Measurements from ENCODE around the gene TMEM147.

The TMEM147 gene

DNA sequence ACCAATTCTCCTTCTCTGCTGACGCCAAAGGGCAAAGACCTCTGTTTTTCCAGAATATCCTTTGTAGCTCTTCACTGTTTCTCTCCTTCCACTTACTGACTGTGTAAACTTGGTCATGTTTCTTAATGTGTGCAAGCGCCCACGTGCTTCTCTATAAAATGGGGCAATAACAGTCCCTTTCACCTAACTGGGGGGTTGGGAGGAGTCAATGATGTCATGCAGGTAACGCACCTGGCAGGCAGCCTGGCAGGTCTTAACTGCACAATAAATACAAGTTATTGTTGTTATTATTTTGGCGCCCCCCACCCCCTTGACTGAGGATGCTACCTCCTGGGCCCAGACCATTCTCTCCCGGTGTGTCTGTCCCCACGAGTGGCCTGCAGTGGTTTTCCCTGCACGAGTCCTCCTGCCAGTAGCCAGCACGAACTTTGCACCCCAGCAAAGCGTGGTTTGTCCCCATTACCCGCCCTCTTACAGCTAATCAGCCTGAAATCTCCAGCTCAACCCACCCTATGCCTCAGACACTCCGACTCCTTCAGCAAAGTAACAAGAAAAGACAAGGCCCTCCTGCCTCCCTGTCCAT is 22.6 kb upstream of the TMEM147 start:
- Histone ChIP-seq H3K27me3 (ENCODE audit: control insufficient read depth, insufficient read depth, low read length) (no peaks in the 10 kb centered on the region), H3K9ac (ENCODE audit: low read length) (no peak overlapping the region), H3K36me3 (ENCODE audit: control insufficient read depth, insufficient read depth, low read length) (no peaks in the 10 kb centered on the region), H3K4me1 (ENCODE audit: control insufficient read depth, insufficient read depth, low read length) (no peaks in the 10 kb centered on the region), H3K9me3 (ENCODE audit: control insufficient read depth, low read length) (no peaks in the 10 kb centered on the region), H3K4me3 (ENCODE audit: low read length) (no peak overlapping the region)

DNA sequence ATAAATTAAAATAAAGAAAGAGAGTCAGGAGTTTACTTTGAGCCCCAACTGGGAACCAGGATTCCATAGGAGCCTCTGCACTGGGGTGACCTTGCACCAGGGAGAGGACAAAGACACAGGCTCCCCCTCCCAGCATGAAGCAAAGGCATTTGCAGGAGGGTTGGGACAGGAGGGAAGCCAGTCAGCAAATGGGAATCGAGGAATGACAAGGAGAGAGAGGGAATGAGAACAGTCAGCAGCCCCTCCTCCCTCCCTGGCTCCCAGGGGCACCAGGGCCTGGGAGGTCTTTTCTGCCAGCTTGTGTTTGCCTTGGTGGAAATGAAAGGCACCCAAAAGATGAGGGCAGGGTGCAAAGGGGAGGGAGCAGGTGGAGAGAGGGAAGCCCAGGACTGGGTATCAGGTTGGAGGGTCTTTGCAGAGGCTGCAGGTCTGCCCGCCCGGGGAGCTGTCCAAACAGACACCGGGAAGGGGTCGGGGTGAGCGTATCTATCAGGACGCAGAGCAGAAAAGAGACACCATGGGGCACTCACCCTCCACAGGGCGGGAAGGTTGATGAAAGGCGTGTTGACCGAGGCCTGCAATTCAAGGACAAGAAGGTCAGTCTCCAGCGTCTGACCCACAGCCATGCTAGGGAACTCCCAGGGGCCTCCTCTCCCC is 21.1 kb upstream of the TMEM147 start:
- no peaks in the 10 kb centered on the region for H3K27me3 ChIP-seq (ENCODE audit: control insufficient read depth, insufficient read depth, low read length)
- no peaks in the 10 kb centered on the region for H3K36me3 ChIP-seq (ENCODE audit: control insufficient read depth, insufficient read depth, low read length)
- H3K4me1 ChIP-seq (ENCODE audit: control insufficient read depth, insufficient read depth, low read length), result no peaks in the 10 kb centered on the region
- no peak overlapping the region for H3K9ac ChIP-seq (ENCODE audit: low read length)
- no peak overlapping the region for H3K4me3 ChIP-seq (ENCODE audit: low read length)
- H3K9me3 ChIP-seq (ENCODE audit: control insufficient read depth, low read length), result no peaks in the 10 kb centered on the region

DNA sequence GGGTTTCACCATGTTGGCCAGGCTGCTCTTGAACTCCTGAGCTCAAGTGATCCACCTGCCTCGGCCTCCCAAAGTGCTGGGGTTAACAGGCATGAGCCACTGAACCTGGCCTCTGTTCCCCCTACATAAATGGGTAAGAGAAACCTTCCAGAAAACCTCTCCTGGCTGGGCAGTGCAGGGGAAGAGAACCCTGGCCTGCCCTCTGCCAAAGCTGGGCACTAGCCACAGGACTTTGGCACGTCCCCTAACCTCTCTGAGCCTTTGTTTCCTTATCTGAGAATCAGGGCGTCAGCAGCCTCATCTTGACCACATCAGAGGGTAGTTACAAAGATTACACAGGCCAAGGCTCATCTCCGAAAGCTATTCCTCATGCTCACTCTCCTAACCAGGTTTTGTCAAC is 19.6 kb upstream of the TMEM147 start:
- Histone ChIP-seq H3K27me3 (ENCODE audit: control insufficient read depth, insufficient read depth, low read length) (peaks cover 7% of the 10 kb centered on the region), H3K9me3 (ENCODE audit: control insufficient read depth, low read length) (no peaks in the 10 kb centered on the region), H3K9ac (ENCODE audit: low read length) (no peak overlapping the region)

DNA sequence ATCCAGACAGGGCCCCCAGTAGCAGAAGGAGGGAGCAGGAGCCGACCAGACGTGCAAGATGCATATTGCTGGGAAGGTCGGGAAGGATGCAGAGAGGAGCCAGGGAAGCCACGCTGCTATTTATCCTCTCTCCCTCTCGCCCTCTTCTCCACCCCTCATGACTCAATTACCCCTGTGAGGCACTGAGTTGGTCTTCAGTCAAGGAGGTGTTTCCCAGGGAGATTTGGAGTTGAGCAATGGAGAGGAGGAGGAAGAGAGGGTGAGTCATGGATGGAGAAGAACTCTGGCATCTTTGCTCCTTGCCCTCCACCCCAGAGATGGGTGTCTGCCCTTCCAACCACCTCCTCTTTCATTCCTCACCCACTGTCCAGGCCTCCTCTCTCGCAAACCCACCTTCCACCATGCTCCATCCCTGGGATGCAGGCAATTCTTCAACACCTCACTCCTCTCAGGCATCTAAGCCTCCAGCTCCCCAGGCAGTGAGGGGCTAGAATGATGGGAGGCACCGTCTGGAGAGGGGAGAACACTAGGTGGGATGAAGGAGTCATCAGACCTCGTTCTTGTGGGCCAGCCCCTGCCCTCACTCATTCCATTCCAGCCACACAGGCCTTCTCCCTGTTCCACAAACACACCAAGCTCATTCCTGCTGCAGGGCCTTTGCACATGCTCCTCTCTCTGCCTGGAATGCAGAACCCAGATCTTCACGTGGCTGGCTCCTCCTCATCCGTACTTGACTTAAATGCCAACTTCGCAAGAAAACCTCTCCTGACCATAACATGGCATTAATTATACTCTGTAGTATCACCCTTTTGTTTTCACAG is 17.0 kb upstream of the TMEM147 start, which contains the start of gene SBSN:
SBSN (minus strand) TSS at position 94 of the 821 bp plus-strand sequence; CDS start at position 64, 30 bp downstream.
- Histone ChIP-seq H3K27me3 (ENCODE audit: control insufficient read depth, insufficient read depth, low read length) (peaks cover 28% of the 10 kb centered on the region), H3K4me3 (ENCODE audit: low read length) (no peak within 1 kb of the TSS), H3K4me1 (ENCODE audit: control insufficient read depth, insufficient read depth, low read length) (no peaks in the 10 kb centered on the region), H3K9ac (ENCODE audit: low read length) (no peak within 1 kb of the TSS), H3K36me3 (ENCODE audit: control insufficient read depth, insufficient read depth, low read length) (no peaks in the 10 kb centered on the region), H3K9me3 (ENCODE audit: control insufficient read depth, low read length) (no peaks in the 10 kb centered on the region)

More for the DNA sequence above, 19.6 kb upstream of the TMEM147 start:
- no peaks in the 10 kb centered on the region for H3K36me3 ChIP-seq (ENCODE audit: control insufficient read depth, insufficient read depth, low read length)
- H3K4me3 ChIP-seq (ENCODE audit: low read length), result no peak overlapping the region
- no peaks in the 10 kb centered on the region for H3K4me1 ChIP-seq (ENCODE audit: control insufficient read depth, insufficient read depth, low read length)

DNA sequence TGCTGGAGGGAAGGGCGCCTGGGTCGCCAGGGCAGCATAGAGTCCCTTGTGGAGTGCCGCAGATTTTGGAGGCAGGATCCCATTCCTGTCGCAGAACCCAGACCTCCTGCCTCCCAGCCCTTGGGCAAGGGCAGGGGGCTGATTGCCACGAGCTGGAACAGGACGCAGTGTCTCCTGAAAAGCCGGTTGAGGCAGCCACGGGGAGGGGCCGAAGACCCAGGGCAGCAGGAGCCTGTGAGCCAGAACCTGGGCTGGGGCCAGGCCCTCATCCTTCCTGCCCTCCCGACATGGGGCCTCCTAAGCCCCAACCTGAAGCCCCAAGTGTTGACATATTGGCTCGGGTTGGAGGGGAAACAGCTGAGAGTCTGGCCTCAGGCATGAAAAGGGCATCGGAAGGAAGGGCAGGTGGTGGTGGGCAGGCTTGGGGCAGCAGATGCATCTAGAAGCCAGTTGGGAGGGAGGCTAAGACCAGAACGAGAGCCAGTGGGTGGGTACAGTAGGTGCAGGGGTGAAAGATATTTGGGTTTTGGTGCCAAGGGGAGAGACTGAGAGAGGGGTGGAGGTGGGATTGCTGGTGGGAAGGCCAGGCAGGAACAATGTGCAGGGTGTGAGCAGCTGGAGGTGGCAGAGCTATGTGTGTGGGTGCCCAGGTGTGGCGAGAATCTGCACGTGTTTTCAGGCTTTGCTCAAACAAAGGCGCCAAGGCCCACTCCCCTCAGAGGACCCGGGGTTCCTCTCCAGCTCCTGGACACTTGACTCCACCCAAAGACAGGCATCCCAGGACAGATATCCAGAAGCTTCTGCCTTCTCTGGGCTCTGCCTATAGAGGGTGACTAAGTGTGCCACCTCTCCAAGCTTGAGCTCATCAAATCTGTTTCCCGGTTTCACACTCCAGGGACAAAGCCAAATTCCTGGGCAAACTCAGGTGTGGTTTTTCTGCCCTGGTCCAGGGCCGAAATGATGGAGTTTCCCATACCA is 15.9 kb upstream of the TMEM147 start:
- H3K36me3 ChIP-seq (ENCODE audit: control insufficient read depth, insufficient read depth, low read length), result no peaks in the 10 kb centered on the region
- H3K27me3 ChIP-seq (ENCODE audit: control insufficient read depth, insufficient read depth, low read length), result peaks cover 39% of the 10 kb centered on the region
- H3K4me3 ChIP-seq (ENCODE audit: low read length), result no peak overlapping the region
- H3K9ac ChIP-seq (ENCODE audit: low read length), result no peak overlapping the region
- H3K9me3 ChIP-seq (ENCODE audit: control insufficient read depth, low read length), result no peaks in the 10 kb centered on the region
- no peaks in the 10 kb centered on the region for H3K4me1 ChIP-seq (ENCODE audit: control insufficient read depth, insufficient read depth, low read length)

DNA sequence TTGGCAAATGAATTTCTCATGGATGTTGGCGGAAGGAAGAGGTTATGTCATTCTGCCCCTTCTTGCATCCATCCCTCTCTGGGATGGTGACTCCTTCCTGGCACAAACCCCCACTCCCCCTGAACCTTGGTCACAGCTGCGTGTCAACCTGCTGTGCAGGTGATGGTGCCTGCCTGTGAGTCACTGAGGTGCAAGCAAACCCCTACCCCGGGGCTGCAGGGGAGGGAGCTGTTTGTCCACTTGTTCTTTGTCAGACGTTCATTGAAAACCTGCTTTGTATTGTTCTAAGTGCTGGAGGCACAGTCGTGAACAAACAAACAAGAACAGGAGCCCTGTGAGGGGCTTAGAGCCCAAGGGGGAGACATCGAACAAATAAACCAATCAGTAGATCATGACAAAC is 14.1 kb upstream of the TMEM147 start:
- no peaks in the 10 kb centered on the region for H3K4me1 ChIP-seq (ENCODE audit: control insufficient read depth, insufficient read depth, low read length)
- H3K27me3 ChIP-seq (ENCODE audit: control insufficient read depth, insufficient read depth, low read length), result peaks cover 43% of the 10 kb centered on the region
- no peak overlapping the region for H3K9ac ChIP-seq (ENCODE audit: low read length)
- H3K9me3 ChIP-seq (ENCODE audit: control insufficient read depth, low read length), result no peaks in the 10 kb centered on the region
- no peaks in the 10 kb centered on the region for H3K36me3 ChIP-seq (ENCODE audit: control insufficient read depth, insufficient read depth, low read length)
- no peak overlapping the region for H3K4me3 ChIP-seq (ENCODE audit: low read length)

DNA sequence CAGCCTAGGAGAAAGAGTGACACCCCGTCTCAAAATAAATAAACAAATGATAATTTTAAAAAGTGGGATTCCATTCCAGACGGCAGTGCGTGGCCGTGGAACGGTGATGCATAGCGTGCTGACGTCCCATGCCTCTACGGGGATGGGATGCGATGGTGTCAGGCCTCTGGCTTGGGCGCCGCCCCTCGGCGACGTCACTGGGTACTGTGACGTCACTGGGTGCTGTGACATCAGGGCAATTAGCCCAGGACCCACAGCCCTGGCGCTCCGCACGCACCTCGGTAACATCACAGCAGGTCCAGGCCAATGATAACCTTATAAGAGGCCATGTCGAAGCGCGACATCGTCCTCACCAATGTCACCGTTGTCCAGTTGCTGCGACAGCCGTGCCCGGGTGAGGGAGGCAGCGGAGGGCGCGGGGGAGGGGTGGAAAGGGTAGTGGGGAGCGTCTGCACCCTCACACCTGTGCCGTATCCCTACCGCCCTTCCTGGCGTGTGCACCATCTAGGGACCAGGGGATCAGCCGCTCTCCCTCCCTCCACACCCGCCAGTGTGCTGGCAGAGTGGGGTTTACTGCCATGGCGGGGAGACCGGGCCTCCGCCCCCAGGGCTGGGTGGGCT is 12.1 kb upstream of the TMEM147 start, which contains the start of gene GAPDHS:
GAPDHS (plus strand) TSS at position 256 of the 621 bp plus-strand sequence; CDS start at position 328, 72 bp downstream.
- no peaks in the 10 kb centered on the region for H3K9me3 ChIP-seq (ENCODE audit: control insufficient read depth, low read length)
- no peaks in the 10 kb centered on the region for H3K36me3 ChIP-seq (ENCODE audit: control insufficient read depth, insufficient read depth, low read length)
- H3K9ac ChIP-seq (ENCODE audit: low read length), result no peak within 1 kb of the TSS
- H3K4me1 ChIP-seq (ENCODE audit: control insufficient read depth, insufficient read depth, low read length), result no peaks in the 10 kb centered on the region
- H3K4me3 ChIP-seq (ENCODE audit: low read length), result no peak within 1 kb of the TSS
- peaks cover 43% of the 10 kb centered on the region for H3K27me3 ChIP-seq (ENCODE audit: control insufficient read depth, insufficient read depth, low read length)

DNA sequence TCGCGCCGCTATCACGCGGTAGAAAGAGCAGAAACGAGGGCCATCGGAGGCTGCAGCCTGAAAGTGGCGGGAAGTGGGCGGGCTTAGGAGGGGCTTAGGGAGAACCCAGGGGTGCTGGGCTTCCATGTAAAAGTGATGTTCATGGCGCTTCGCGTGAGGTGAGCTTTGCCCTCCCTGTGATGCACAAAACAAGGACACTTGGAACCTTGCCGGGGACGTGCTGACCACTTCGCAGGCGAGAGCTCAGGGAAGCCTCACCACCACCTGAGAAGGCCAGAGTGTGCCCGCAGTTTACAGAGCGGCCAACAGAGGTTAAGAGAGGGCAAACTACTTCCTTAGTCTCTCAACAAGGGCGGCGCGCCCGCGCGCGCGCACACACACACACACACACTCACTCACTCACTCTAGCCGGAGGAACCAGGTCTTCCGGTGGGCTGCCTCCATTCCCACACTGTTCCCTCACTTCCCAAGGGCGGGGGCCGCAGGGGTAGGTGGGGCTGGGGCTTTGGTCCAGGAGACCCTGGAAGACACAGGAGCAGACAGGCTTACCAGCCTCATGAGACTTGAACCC is 11.5 kb upstream of the TMEM147 start:
- Histone ChIP-seq H3K27me3 (ENCODE audit: control insufficient read depth, insufficient read depth, low read length) (peaks cover 43% of the 10 kb centered on the region), H3K36me3 (ENCODE audit: control insufficient read depth, insufficient read depth, low read length) (no peaks in the 10 kb centered on the region), H3K9me3 (ENCODE audit: control insufficient read depth, low read length) (no peaks in the 10 kb centered on the region), H3K9ac (ENCODE audit: low read length) (no peak overlapping the region), H3K4me3 (ENCODE audit: low read length) (no peak overlapping the region), H3K4me1 (ENCODE audit: control insufficient read depth, insufficient read depth, low read length) (no peaks in the 10 kb centered on the region)

DNA sequence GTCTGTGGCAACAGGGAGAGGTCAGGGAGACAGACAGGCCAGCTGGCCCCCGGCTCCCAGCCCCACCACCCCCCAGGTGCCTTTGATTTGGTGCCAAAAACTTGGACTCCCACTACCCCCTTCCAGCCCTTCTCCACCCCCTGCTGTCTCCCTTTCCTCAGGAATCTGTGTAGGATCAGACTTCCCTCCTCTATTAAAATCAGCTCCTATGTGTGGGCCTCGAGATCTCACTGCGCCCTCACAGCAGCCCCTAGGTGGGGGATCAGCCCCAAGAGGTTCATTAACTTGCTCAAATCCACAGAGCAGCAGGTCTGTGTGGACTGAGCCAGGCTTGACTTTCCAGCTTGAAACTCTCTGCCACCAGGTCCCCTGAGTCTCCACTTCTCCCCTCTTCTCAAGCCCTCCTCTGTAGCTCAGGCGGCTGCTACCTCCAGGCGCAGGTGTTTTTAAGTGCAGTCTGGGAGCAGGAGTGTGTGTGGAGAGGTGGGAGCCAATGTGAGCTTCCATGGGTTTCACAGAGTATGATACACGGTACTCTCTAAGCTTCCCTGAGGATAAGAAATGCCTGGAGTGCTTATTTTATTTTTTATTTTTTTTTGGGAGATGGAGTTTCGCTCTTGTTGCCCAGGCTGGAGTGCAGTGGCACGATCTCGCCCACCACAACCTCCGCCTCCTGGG is 10.5 kb upstream of the TMEM147 start:
- no peak overlapping the region for H3K4me3 ChIP-seq (ENCODE audit: low read length)
- no peak overlapping the region for H3K9ac ChIP-seq (ENCODE audit: low read length)
- no peaks in the 10 kb centered on the region for H3K4me1 ChIP-seq (ENCODE audit: control insufficient read depth, insufficient read depth, low read length)
- H3K9me3 ChIP-seq (ENCODE audit: control insufficient read depth, low read length), result no peaks in the 10 kb centered on the region
- H3K27me3 ChIP-seq (ENCODE audit: control insufficient read depth, insufficient read depth, low read length), result peaks cover 38% of the 10 kb centered on the region
- no peaks in the 10 kb centered on the region for H3K36me3 ChIP-seq (ENCODE audit: control insufficient read depth, insufficient read depth, low read length)

DNA sequence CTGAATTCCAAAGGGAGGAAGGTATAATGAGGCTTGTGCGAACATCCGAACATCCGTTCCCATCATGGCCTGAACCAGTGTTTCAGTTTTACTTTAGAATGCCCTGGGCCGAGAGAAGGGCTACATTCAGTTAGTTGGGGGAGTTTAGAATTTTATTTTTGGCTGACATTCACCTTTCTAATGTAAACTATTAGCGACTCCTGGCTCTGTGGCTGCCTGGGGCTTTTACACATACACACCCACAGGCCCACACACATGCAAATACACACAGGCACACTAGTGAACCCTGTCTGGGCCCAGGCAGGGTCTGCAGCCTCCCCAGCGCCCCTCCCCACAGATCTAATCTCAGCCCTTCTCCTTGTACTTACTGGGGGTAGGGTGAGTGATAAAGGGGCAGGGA is 6.1 kb upstream of the TMEM147 start:
- Histone ChIP-seq H3K4me1 (ENCODE audit: control insufficient read depth, insufficient read depth, low read length) (peaks cover 3% of the 10 kb centered on the region), H3K27me3 (ENCODE audit: control insufficient read depth, insufficient read depth, low read length) (peaks cover 6% of the 10 kb centered on the region), H3K9me3 (ENCODE audit: control insufficient read depth, low read length) (no peaks in the 10 kb centered on the region), H3K36me3 (ENCODE audit: control insufficient read depth, insufficient read depth, low read length) (no peaks in the 10 kb centered on the region), H3K9ac (ENCODE audit: low read length) (no peak overlapping the region), H3K4me3 (ENCODE audit: low read length) (no peak overlapping the region)
